22Rv1 (cell line): Measurements from ENCODE around the gene GPD1.

Experiments used
- CTCF ChIP-seq: fragments of 450-650 bp; IDR thresholded peaks from 2 replicates; pipeline ENCODE4 v1.5.1; 2017; ENCODE audit warnings: mild to moderate bottlenecking
- ZFX ChIP-seq: fragments of 450-650 bp; IDR thresholded peaks from 2 replicates; pipeline ENCODE4 v1.6.1; 2017; ENCODE audit warnings: antibody characterized with exemption, borderline replicate concordance

- TF ChIP-seq CTCF (no peak), ZFX (no peak)
Measured at GRCh38 chr12:50073206-50073605, 30.6 kb upstream of the GPD1 start.
